Ishikawa (cell line): Measurements from ENCODE around the gene RALGAPA1.

Source experiments
- RAD21 ChIP-seq: IDR thresholded peaks from 2 replicates; pipeline ENCODE4 v1.6.1; 2012; ENCODE audit warnings: low read depth
- TAF1 ChIP-seq: IDR thresholded peaks from 2 replicates; pipeline ENCODE4 v1.6.1; 2012; ENCODE audit warnings: low read depth, mild to moderate bottlenecking
- YY1 ChIP-seq: IDR thresholded peaks from 2 replicates; pipeline ENCODE4 v1.6.1; 2012; ENCODE audit warnings: low read depth
- ZBTB7A ChIP-seq: IDR thresholded peaks from 2 replicates; pipeline ENCODE4 v1.6.1; 2012; ENCODE audit warnings: low read depth
- TF ChIP-seq, protein P1 (sequence below): IDR thresholded peaks from 2 replicates; pipeline ENCODE4 v1.6.1; 2012

DNA sequence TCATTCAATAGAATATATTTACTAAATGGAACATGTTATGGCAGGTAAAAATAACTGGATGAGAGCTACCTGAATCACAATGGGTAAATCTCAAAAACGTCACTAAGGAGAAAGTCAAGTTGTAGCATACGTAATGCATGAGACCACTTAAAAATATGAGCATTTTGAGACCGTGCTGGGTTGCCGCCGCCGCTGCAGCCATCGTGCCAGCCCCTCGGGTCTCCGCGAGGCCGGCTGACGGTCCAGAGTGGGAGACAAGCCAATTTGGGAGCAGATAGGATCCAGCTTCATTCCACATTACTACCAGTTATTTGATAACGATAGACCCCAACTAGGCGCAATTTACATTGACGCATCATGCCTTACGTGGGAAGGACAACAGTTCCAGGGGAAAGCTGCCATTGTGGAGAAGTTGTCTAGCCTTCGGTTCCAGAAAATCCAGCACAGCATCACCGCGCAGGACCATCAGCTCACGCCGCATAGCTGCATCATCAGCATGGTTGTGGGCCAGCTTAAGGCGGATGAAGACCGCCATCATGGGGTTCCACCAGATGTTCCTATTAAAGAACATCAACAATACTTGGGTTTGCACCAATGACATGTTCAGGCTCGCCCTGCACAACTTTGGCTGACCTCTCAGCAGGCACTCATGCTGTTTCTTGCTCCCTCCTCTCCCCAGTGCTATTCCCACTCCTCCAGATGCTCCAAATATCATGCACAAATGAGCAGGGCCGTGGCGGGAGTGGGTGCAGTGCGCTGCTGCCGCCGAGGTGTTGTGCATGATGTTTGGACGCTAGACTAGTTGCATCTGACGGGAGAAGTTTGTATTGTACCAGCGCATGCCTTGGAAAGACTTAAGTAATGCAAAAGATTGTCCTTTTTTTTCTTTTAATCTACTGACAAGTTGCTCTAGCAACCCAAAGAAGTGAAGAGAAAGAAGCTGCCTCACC is 10.8 kb upstream of the RALGAPA1 start:
- no peak for TF ChIP-seq RAD21
- TF ChIP-seq YY1, result no peak
- no peak for TF ChIP-seq TAF1
- no peak for TF ChIP-seq ZBTB7A
- TF ChIP-seq, protein P1, sequence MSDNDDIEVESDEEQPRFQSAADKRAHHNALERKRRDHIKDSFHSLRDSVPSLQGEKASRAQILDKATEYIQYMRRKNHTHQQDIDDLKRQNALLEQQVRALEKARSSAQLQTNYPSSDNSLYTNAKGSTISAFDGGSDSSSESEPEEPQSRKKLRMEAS, result no peak
